Measurements from ENCODE around the gene RSPH1. TPM values are rescaled to one million over a fixed set of nuclear protein-coding genes. Genes with fewer than 3 reads are reported as not detected.

The RSPH1 gene
- total RNA-seq, 1 donor, result not detected

DNA sequence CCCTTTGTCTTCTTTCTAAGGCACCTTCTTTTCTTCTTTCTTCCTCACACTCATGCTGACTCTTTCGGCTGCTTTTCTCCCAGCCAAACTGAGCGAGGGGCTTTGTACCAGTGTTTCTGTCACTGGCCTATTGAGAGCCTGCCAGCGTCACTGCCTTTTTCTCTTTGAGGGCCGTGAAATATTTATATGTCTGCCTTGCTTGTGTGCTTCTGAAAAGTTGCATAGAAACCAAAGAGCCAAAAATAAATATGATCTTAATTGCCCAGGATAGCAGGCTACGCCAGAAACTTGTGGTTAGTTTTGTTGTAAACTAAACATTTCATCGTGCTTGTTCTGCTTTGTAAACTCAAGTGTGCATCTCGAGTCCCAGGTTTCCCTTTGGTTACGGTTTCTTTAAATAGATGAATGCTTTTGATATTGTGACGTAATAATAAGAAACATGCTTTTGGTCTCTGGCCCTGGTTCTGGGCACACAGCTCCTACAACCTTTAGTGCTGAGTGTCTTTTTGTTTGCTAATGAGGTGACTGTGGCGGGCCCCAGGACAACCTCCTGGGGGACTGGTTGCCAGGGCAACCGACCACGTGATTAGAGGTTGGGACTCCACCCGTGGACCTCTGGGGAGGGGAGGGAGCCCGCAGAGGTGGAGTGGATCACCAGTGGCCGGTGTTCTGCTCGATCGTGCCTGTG is 28.5 kb upstream of the RSPH1 start:
- H3K36me3 ChIP-seq (ENCODE audit: insufficient read depth, low read length), result no peaks in the 10 kb centered on the region
- H3K27me3 ChIP-seq (ENCODE audit: insufficient read depth, low read length), result peaks cover 8% of the 10 kb centered on the region
- no peak overlapping the region for H3K27ac ChIP-seq (ENCODE audit: low read depth, low read length)
- H3K4me2 ChIP-seq (ENCODE audit: insufficient read depth, low read length), result peak overlapping the region; percentile 58
- TF ChIP-seq, protein P1, sequence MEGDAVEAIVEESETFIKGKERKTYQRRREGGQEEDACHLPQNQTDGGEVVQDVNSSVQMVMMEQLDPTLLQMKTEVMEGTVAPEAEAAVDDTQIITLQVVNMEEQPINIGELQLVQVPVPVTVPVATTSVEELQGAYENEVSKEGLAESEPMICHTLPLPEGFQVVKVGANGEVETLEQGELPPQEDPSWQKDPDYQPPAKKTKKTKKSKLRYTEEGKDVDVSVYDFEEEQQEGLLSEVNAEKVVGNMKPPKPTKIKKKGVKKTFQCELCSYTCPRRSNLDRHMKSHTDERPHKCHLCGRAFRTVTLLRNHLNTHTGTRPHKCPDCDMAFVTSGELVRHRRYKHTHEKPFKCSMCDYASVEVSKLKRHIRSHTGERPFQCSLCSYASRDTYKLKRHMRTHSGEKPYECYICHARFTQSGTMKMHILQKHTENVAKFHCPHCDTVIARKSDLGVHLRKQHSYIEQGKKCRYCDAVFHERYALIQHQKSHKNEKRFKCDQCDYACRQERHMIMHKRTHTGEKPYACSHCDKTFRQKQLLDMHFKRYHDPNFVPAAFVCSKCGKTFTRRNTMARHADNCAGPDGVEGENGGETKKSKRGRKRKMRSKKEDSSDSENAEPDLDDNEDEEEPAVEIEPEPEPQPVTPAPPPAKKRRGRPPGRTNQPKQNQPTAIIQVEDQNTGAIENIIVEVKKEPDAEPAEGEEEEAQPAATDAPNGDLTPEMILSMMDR (IDR thresholded peaks at IDR 0.05; ENCODE audit: extremely low read depth, low read depth, low read length), result no peak
- no peaks in the 10 kb centered on the region for H3K79me2 ChIP-seq (ENCODE audit: insufficient read depth, low read length)
- H3K4me3 ChIP-seq (ENCODE audit: insufficient read depth, low read length), result peak overlapping the region; percentile 58
- H3K4me1 ChIP-seq (ENCODE audit: insufficient read depth, low read length), result peaks cover 9% of the 10 kb centered on the region
- no peaks in the 10 kb centered on the region for H3K9me3 ChIP-seq (ENCODE audit: low read depth, low read length)
- no peaks in the 10 kb centered on the region for H4K20me1 ChIP-seq (ENCODE audit: insufficient read depth, low read length)
- DNase-seq (ENCODE audit: insufficient read length, low spot score, missing footprints), result peak; percentile 85
- H2AFZ ChIP-seq (ENCODE audit: low read length), result peak overlapping the region; percentile 38

DNA sequence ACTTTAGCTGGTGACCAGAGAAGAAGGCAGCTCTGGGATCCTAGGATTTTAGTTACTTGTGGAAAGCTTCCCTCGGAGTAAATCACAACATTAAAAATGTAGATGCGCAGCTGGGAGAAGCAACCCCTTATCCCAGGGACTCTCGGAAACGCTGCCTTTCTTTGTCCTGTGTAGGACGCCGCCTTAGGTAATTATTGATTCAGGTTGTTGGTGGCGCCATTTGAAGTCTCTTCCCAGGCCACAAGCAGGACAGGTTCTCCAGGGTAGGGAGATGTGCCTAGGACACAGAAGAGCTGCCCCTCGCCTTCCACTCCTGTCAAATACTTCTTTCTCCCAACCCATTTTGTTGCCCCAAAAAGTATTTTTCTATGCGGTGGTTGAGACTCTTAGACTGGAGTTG is 27.9 kb upstream of the RSPH1 start:
- Histone ChIP-seq H3K9me3 (ENCODE audit: low read depth, low read length) (no peaks in the 10 kb centered on the region), H3K4me3 (ENCODE audit: insufficient read depth, low read length) (no peak overlapping the region), H3K27me3 (ENCODE audit: insufficient read depth, low read length) (peaks cover 8% of the 10 kb centered on the region), H3K79me2 (ENCODE audit: insufficient read depth, low read length) (no peaks in the 10 kb centered on the region), H3K27ac (ENCODE audit: low read depth, low read length) (no peak overlapping the region), H2AFZ (ENCODE audit: low read length) (peak overlapping the region; percentile 38), H3K4me1 (ENCODE audit: insufficient read depth, low read length) (peaks cover 9% of the 10 kb centered on the region), H4K20me1 (ENCODE audit: insufficient read depth, low read length) (no peaks in the 10 kb centered on the region), H3K36me3 (ENCODE audit: insufficient read depth, low read length) (no peaks in the 10 kb centered on the region), H3K4me2 (ENCODE audit: insufficient read depth, low read length) (peak overlapping the region; percentile 58)
- TF ChIP-seq, protein P1 (IDR thresholded peaks at IDR 0.05; ENCODE audit: extremely low read depth, low read depth, low read length), result no peak
- DNase-seq (ENCODE audit: insufficient read length, low spot score, missing footprints), result no peak

DNA sequence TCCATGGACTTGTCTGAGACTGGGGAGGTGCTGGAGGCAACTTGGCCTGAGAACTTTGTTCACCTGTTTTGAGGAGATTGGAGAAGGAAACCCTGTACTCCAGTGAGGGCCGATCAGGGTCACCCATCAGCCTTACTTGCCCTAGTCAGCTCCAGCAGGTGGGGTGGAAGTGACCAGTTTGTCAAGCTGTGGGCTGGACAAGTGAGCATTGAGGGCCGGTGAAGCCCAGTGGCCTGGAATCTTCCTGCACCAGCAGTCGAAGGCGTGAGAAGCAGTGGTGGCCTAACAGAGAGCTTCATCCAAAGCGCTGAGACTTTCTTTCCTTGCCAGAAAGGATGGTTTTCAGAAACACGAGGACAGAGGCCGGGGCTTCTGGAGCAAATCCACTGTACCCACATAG is 27.2 kb upstream of the RSPH1 start:
- Histone ChIP-seq H3K27ac (ENCODE audit: low read depth, low read length) (no peak overlapping the region), H3K36me3 (ENCODE audit: insufficient read depth, low read length) (no peaks in the 10 kb centered on the region), H2AFZ (ENCODE audit: low read length) (no peak overlapping the region), H3K9me3 (ENCODE audit: low read depth, low read length) (no peaks in the 10 kb centered on the region), H3K4me1 (ENCODE audit: insufficient read depth, low read length) (peaks cover 13% of the 10 kb centered on the region), H3K4me2 (ENCODE audit: insufficient read depth, low read length) (no peak overlapping the region), H3K4me3 (ENCODE audit: insufficient read depth, low read length) (no peak overlapping the region), H3K27me3 (ENCODE audit: insufficient read depth, low read length) (peaks cover 8% of the 10 kb centered on the region), H4K20me1 (ENCODE audit: insufficient read depth, low read length) (no peaks in the 10 kb centered on the region), H3K79me2 (ENCODE audit: insufficient read depth, low read length) (no peaks in the 10 kb centered on the region)
- no peak for DNase-seq (ENCODE audit: insufficient read length, low spot score, missing footprints)
- TF ChIP-seq, protein P1 (IDR thresholded peaks at IDR 0.05; ENCODE audit: extremely low read depth, low read depth, low read length), result no peak

DNA sequence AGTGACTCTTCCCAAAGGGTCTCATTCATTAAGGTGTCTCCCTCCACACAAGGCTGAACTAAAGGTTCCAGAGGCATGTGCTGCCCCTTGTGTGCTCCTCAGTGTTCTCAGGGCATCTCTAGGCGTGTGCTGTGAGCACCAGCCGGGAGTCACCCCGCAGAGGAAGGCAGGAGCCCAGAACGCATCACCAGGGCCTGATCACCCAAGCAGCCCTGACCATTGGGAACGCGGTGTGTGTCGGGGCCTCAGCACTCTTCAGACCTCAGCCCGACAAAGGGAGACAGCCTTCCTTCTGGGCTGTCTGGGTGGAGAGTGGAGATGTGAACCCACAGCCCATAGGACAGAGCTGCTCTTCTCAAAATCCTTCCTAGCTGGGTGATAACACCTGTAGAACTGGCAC is 26.7 kb upstream of the RSPH1 start:
- H3K4me3 ChIP-seq (ENCODE audit: insufficient read depth, low read length), result no peak overlapping the region
- no peak overlapping the region for H3K27ac ChIP-seq (ENCODE audit: low read depth, low read length)
- no peaks in the 10 kb centered on the region for H3K36me3 ChIP-seq (ENCODE audit: insufficient read depth, low read length)
- no peak overlapping the region for H2AFZ ChIP-seq (ENCODE audit: low read length)
- no peaks in the 10 kb centered on the region for H3K79me2 ChIP-seq (ENCODE audit: insufficient read depth, low read length)
- no peaks in the 10 kb centered on the region for H3K9me3 ChIP-seq (ENCODE audit: low read depth, low read length)
- no peak for DNase-seq (ENCODE audit: insufficient read length, low spot score, missing footprints)
- peaks cover 17% of the 10 kb centered on the region for H3K4me1 ChIP-seq (ENCODE audit: insufficient read depth, low read length)
- peaks cover 8% of the 10 kb centered on the region for H3K27me3 ChIP-seq (ENCODE audit: insufficient read depth, low read length)
- H3K4me2 ChIP-seq (ENCODE audit: insufficient read depth, low read length), result no peak overlapping the region
- TF ChIP-seq, protein P1 (IDR thresholded peaks at IDR 0.05; ENCODE audit: extremely low read depth, low read depth, low read length), result no peak
- H4K20me1 ChIP-seq (ENCODE audit: insufficient read depth, low read length), result no peaks in the 10 kb centered on the region
